Prostate gland (tissue), 2 donors: ENCODE results near the gene POLH. TPM values are rescaled to one million over a fixed set of nuclear protein-coding genes. Genes with fewer than 3 reads are reported as not detected.
"Not testable (repeated sequence)": the region's sequence is repeated elsewhere in the genome, so short reads cannot be mapped to it uniquely, and the experiment has no call there.

Experiments used
- DNase-seq: peaks from one replicate; pipeline ENCODE4 v3.0.0-alpha.2; 2019; ENCODE audit warnings: low spot score
- H3K27ac ChIP-seq, 2 donors: fragments of 200-600 bp; sonication (generic); 2 replicates each; pipeline ENCODE4 v1.5.1; 2017 to 2019
- H3K27me3 ChIP-seq: fragments of 200-600 bp; sonication (generic); replicated peaks from 2 replicates; pipeline ENCODE4 v1.5.1; 2019; ENCODE audit not compliant: insufficient read depth
- H3K36me3 ChIP-seq, 2 donors: fragments of 200-600 bp; sonication (generic); 1 replicate in 1 of 2; 2 replicates in 1 of 2; pipeline versions ENCODE4 v1.5.1 to v1.8.1; 2017 to 2019
- H3K4me1 ChIP-seq: fragments of 200-600 bp; sonication (generic); replicated peaks from 2 replicates; pipeline ENCODE4 v1.5.1; 2019
- H3K4me3 ChIP-seq, 2 donors: fragments of 200-600 bp; sonication (generic); 2 replicates each; pipeline ENCODE4 v1.5.1; 2017 to 2019
- H3K9me3 ChIP-seq: fragments of 200-600 bp; sonication (generic); 2 replicates; pipeline ENCODE4 v1.5.1; 2017
- CTCF ChIP-seq, 4 experiments: fragments of 200-600 bp in 2 of 4; fragments of 450-650 bp in 2 of 4; sonication (generic) in 2 of 4; IDR thresholded peaks; 1 replicate in 3 of 4; 2 replicates in 1 of 4; pipeline ENCODE4 v1.5.1; 2016 to 2019; ENCODE audit warnings: antibody characterized with exemption in 4 of 4, mild to moderate bottlenecking in 2 of 4, moderate library complexity in 2 of 4
- POLR2A ChIP-seq: fragments of 450-650 bp; IDR thresholded peaks from one replicate; pipeline ENCODE4 v1.6.1; 2016; ENCODE audit warnings: antibody characterized with exemption, mild to moderate bottlenecking
- POLR2AphosphoS5 ChIP-seq: sonication (generic); formaldehyde crosslinking; IDR thresholded peaks from one replicate; pipeline ENCODE4 v1.6.1; 2017; ENCODE audit warnings: antibody characterized with exemption
- WGBS: methylation state at CpG from one replicate; pipeline ENCODE4 v1.1.5; 2018; 5-methylcytosine and 5-hydroxymethylcytosine counted together
- intact Hi-C: fragments of 100-400 bp; cut with DNase I; formaldehyde crosslinking; loops from one replicate; pipeline ENCODE4 v1.14.2; 2022
- small RNA-seq, 2 donors: library from RNA; depleted of rRNA; stranded (forward); fragments of <200 nt; gene quantifications; one replicate each; pipeline ENCODE3, GENCODE V24; 2016
- total RNA-seq, 2 donors: library from RNA; depleted of rRNA; stranded (reverse); fragments of >200 nt; gene quantifications; one replicate each; pipeline ENCODE4 v1.1.0, GENCODE V29; 2016

POLH gene
- total RNA-seq, 2 donors from 2014 or later, result 9.2 to 11.8 TPM

GRCh38 chr6:43647613-43648012 is 71.6 kb downstream of the POLH start:
- 90% methylated on average over 3 of the region's 3 CpGs for WGBS
- intact Hi-C loops, result no loop called here
- DNase-seq, result no peak
- TF ChIP-seq CTCF (IDR thresholded peaks at IDR 0.05) (no peak), POLR2A (no peak), POLR2AphosphoS5 (no peak)
- no peaks in the 10 kb centered on the region for H3K9me3 ChIP-seq
- no peaks in the 10 kb centered on the region for H3K27me3 ChIP-seq
- no peaks in the 10 kb centered on the region for H3K4me1 ChIP-seq
- no peaks in the 10 kb centered on the region for H3K36me3 ChIP-seq
- H3K27ac ChIP-seq, result no peak overlapping the region
- no peak overlapping the region for H3K4me3 ChIP-seq

- H3K4me1 ChIP-seq, result no peaks in the 10 kb centered on the region
- intact Hi-C loops, result no loop called here
- no peak overlapping the region for H3K4me3 ChIP-seq
- H3K27me3 ChIP-seq, result no peaks in the 10 kb centered on the region
- H3K9me3 ChIP-seq, result no peaks in the 10 kb centered on the region
- H3K36me3 ChIP-seq, result no peaks in the 10 kb centered on the region
- DNase-seq, result no peak
- 89% methylated on average over 2 of the region's 2 CpGs for WGBS
- H3K27ac ChIP-seq, result no peak overlapping the region
- TF ChIP-seq POLR2AphosphoS5 (no peak), CTCF (IDR thresholded peaks at IDR 0.05) (no peak), POLR2A (no peak)
These were observed 72.3 kb downstream of the POLH start for GRCh38 chr6:43648248-43648647.

GRCh38 chr6:43652822-43653221 is 76.8 kb downstream of the POLH start:
- WGBS, result 89% methylated on average over 2 of the region's 2 CpGs
- H3K27ac ChIP-seq, H3K27me3 ChIP-seq, H3K4me1 ChIP-seq, H3K9me3 ChIP-seq, H3K4me3 ChIP-seq, DNase-seq, intact Hi-C loops, H3K36me3 ChIP-seq: not testable (repeated sequence)

GRCh38 chr6:43657221-43657802 is 81.3 kb downstream of the POLH start:
- H3K9me3 ChIP-seq, result no peaks in the 10 kb centered on the region
- no peaks in the 10 kb centered on the region for H3K4me1 ChIP-seq
- no peak overlapping the region for H3K27ac ChIP-seq
- H3K4me3 ChIP-seq, result no peak overlapping the region
- intact Hi-C loops, result no loop called here
- no peaks in the 10 kb centered on the region for H3K27me3 ChIP-seq
- 84% methylated on average over 3 of the region's 3 CpGs for WGBS
- no peaks in the 10 kb centered on the region for H3K36me3 ChIP-seq
- no peak for TF ChIP-seq POLR2A
- DNase-seq, result no peak

- 92% methylated on average over 9 of the region's 9 CpGs for WGBS
- no peaks in the 10 kb centered on the region for H3K36me3 ChIP-seq
- H3K27me3 ChIP-seq, result no peaks in the 10 kb centered on the region
- no peaks in the 10 kb centered on the region for H3K9me3 ChIP-seq
- no peaks in the 10 kb centered on the region for H3K4me1 ChIP-seq
- TF ChIP-seq CTCF (IDR thresholded peaks at IDR 0.05) (no peak), POLR2A (no peak), POLR2AphosphoS5 (no peak)
- intact Hi-C loops, result no loop called here
- DNase-seq, result no peak
- no peak overlapping the region for H3K4me3 ChIP-seq
- H3K27ac ChIP-seq, result no peak overlapping the region
These were observed 82.2 kb downstream of the POLH start for GRCh38 chr6:43658161-43658560.

GRCh38 chr6:43662948-43663347 is 87.0 kb downstream of the POLH start:
- intact Hi-C loops, H3K27ac ChIP-seq, H3K4me3 ChIP-seq, H3K27me3 ChIP-seq, DNase-seq, H3K4me1 ChIP-seq, H3K9me3 ChIP-seq, H3K36me3 ChIP-seq: not testable (repeated sequence)
- WGBS, result 94% methylated on average over 5 of the region's 5 CpGs

Small RNA genes within 50 kb of the gene (small RNA-seq; reads per million reads assigned to genes)
- gene RF00426, result 0 reads per million in 2 donors

Other genes starting within 250 kb of the POLH start
- gene ZNF318, start 206.5 kb upstream of the POLH start, total RNA-seq, result 10 to 100 TPM; 15.1 to 41.6 TPM
- 10 to 100 TPM; 18.0 to 38.1 TPM for gene ABCC10, start 148.6 kb upstream of the POLH start, total RNA-seq
- 10 to 100 TPM; 13.5 to 46.1 TPM for gene DLK2, start 120.6 kb upstream of the POLH start, total RNA-seq
- 10 to 100 TPM; 29.1 to 51.6 TPM for gene TJAP1, start 98.6 kb upstream of the POLH start, total RNA-seq
- gene LRRC73, start 65.8 kb upstream of the POLH start, total RNA-seq, result 1 to 10 TPM in 1 of 2 donors, under 1 TPM in 1; 0.68 to 4.0 TPM
- gene YIPF3, start 59.3 kb upstream of the POLH start, total RNA-seq, result 100 to 1,000 TPM; 162 to 180 TPM
- gene POLR1C, start 59.1 kb upstream of the POLH start, total RNA-seq, result 10 to 100 TPM; 24.4 to 37.2 TPM
- 10 to 100 TPM; 17.9 to 33.3 TPM for gene XPO5, start 147 bp upstream of the POLH start, total RNA-seq
- gene GTPBP2, start 53.1 kb downstream of the POLH start, total RNA-seq, result 10 to 100 TPM; 22.4 to 54.9 TPM
- gene MAD2L1BP, start 59.7 kb downstream of the POLH start, total RNA-seq, result 10 to 100 TPM; 24.9 to 46.8 TPM
- 1 to 10 TPM in 1 of 2 donors, under 1 TPM in 1; 0.23 to 1.9 TPM for gene RSPH9, start 68.9 kb downstream of the POLH start, total RNA-seq
- gene MRPS18A, start 111.6 kb downstream of the POLH start, total RNA-seq, result 10 to 100 TPM; 56.6 to 56.9 TPM
- 100 to 1,000 TPM; 127 to 335 TPM for gene VEGFA, start 194.0 kb downstream of the POLH start, total RNA-seq